NOMO-1 treated with DMSO at 0.1 percent for 48 hours (cell line): Measurements from ENCODE around the gene TCF12.

Source experiments
- DNase-seq: peaks from one replicate; lab custom pipeline; 2025; ENCODE audit not compliant: unreplicated experiment; lab: John Stamatoyannopoulos, UW

TCF12 gene

DNA sequence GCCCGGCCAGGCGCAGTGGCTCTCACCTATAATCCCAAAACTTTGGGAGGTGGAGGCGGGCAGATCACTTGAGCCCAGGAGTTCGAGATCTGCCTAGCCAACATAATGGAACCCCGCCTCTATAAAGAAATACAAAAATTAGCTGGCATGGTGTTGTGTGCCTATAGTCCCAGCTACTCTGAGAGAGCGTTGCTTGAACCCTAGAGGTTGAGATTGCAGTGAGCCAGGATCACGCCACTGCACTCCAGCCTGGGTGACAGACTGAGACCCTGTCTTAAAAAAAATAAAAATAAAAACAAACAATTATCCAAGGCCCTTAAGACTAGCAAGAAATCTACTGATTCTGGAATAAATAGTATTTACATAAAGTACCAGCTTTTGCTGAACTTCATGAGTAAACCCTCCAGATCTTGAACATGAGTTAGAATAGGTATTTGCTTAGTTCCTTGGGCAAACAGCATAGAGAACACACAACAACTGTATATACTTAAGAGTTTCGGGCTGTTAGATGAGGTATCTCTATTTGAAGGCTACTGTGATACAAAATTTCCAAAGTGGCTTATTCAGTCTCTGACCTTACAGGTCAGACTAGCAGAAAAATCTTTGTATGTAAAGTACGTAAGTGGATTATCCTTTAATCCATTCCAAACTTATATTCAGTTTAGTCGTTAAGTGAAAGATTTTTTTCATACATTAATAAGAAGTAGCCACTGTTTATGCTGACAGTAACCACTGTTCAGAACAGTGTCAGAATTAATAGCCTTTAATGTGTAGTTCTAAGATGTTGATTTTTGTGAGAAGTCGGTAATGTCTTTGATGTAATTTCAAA is 286.8 kb downstream of the TCF12 start:
- no peak for DNase-seq

GRCh38 chr15:57205996-57206395 is 287.6 kb downstream of the TCF12 start:
- DNase-seq = no peak

DNA sequence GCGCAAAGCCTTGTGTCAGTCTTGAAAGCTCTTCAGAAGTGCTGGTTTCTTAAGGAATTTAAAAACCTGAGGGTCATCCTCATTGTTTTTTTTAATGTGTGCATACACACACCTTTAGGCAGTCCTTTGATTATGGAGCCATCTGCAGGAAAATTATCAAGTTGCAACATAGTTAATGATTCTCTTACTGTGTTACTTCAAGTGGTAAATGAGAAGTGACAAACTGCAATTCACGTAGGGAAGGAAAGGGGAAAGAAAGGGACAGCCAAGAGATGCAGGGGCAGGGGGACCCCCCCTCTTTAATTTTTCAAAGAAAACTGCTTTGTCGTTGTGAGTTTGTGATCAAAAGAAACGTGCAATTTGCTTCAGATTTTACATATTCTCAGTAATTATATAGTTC is 295.4 kb downstream of the TCF12 start:
- peak; percentile 49 for DNase-seq

DNA sequence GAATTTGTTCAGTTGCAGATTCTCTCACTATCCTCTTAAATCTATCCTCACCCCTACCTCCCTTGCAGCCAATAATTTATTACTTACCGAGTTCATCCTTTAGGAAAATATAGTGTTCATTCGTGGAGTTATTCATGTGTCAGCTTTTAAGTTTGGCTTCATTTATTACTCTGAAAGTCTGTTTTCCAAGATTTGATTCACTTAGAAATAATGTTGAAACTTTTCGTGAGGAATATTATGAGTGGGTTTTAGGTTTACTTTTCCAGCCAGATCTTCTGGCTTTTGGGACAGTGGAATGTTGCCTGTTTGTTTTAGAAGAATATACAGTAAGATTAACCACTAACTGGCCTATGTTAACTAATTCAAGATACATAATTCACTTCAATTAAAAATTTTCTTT is 296.9 kb downstream of the TCF12 start:
- no peak for DNase-seq

DNA sequence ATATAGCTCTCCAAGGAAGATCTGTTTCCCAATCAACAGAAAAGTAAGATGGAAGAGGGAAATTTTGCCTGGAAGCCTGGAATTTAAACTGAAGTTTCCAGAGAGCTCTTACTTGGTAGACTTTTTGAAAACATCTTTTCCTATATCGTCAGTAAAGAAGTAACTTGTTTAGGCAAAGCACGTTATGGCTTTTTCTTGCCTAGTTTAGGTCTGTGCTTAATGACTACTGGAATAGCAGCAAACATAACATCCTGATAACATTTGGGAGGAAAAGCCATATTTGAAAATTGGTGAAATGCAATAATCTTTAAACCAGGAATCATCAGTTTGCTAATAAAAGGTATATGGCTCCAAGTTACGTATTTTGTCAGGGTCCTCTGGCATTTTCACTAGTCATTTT is 297.4 kb downstream of the TCF12 start:
- DNase-seq = no peak

- DNase-seq = no peak
These were observed 297.8 kb downstream of the TCF12 start for GRCh38 chr15:57216288-57216687.

DNA sequence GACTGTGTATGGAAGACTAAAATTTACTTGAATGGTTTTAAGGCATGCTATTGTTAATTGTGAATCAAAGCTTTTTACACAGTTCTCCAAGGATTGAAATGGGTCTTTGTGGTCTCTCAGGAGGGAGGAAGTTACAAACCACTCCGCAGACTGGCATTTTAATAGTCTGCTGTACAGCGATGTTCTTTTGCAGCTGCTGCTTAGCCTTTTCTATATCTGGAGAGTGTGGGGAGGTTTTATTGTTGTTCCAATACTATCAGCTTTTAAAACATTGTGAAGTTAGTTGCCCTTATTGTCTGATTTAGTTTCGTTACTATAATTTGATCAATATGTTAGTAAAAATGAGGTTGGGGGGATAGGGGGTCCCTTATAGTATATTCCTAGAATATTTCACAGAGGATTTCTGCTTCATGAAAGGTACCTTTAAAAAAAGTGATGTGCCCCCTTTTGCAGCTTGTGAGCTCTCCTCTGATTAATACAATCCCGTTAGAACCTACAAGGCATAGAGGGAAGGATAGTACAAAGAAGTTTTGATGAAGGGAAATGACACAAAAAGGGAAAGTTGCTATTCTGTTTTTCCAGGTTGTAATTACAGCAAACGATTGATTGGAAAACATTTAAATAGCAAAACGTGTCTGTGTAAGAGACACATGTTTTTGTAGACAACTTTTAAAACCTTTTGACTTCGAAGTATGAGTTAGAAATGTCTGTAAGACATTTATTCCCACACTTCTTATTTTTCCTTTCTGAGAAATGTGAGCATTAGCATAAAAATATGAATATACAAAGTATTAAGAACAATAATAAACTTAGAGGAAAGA is 299.5 kb downstream of the TCF12 start:
- DNase-seq = peak; percentile 58

DNA sequence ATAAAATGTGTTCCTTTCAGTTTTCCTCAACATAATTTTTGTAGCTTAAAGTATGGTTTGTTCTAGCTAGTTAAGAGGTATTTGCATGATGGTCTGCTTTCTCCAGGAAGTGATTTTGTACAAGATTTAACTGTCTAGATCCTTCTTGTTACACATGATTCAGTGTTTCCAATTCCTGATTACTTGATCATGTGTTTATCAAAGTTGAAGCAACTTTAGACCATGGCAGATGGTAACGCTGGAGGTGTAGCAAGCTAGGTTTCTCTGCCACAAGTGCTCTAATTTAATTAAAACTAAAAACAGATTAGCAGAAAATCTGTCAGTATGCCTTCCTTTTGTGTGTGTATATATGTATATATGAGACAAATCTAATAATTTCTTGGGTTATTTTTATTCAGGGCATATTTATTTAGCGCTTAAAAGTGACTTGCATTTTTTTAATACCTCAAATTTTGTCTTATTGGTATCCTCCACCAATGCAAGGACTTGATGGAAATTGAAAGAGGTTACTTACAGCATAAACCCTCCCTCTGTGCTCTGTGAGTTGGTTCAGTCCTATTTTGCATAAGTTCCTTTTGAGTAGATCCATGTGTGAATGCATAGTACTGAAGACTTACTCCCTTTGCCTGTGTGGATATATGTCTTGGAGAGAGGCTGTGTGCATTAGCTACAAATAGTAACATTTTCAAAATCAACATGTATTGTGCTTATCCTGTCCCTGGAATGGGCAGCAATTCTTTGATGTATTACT is 300.6 kb downstream of the TCF12 start:
- DNase-seq = peak; percentile 51

GRCh38 chr15:57220205-57220604 is 301.8 kb downstream of the TCF12 start:
- DNase-seq = peak; percentile 31

GRCh38 chr15:57221134-57221533 is 302.7 kb downstream of the TCF12 start:
- no peak for DNase-seq

DNA sequence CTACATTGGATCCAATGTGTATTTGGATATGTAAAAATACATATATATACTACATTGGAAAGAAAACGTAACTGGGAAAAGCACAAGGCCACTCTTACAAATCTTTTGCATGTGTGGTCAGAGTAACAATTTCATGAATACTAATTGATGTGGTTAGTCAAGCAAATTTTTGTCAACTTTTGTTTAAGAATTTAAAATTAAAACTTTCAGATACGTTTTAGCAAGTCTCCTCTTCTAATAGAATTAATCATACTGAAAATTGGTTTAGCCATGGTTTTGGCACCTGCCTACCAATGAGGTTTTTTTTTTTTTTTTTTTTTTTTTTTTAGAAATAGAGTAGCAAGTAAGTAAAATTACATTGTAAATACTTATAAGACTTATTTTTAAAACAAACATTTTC is 304.9 kb downstream of the TCF12 start:
- DNase-seq = no peak

GRCh38 chr15:57223887-57224286 is 305.4 kb downstream of the TCF12 start:
- DNase-seq = no peak

GRCh38 chr15:57224664-57225063 is 306.2 kb downstream of the TCF12 start:
- no peak for DNase-seq

GRCh38 chr15:57227166-57227565 is 308.7 kb downstream of the TCF12 start:
- no peak for DNase-seq

DNA sequence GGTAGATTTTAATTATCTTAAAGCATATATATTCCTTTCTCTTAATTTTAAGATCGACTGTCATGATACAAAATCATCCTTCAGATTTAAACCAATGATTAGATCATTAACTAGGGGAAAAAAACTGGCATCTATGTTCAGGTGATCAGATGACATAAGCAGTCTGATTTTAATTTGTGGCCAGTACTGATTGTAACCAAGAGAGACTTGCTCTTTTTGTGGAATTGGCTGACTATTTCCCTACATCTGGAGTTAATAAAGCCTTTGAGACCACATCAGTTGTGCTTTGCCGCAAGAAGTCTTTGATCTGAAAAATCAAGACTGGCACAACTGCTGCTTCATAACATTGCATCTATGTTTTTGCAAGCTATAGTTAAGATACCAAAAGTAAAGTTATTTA is 309.5 kb downstream of the TCF12 start:
- DNase-seq = no peak

DNA sequence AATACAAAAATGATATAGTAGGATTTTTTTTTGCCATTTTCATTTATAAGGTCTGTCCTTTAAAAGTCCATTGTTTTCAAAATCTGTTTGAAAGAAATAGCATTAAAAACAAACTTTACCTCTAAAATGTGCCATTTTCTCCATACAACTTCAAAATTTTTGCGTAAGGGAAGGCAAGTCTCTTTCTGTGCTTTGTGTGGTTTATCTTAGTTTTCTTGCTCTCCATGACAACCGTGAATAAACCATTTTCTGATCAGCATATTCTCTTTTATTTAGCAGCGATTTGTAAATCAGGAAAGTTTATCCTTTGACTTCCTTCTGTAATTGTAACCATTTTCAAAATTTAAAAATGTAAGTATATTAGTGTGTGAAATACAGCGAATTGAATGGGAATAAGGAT is 310.0 kb downstream of the TCF12 start:
- no peak for DNase-seq

DNA sequence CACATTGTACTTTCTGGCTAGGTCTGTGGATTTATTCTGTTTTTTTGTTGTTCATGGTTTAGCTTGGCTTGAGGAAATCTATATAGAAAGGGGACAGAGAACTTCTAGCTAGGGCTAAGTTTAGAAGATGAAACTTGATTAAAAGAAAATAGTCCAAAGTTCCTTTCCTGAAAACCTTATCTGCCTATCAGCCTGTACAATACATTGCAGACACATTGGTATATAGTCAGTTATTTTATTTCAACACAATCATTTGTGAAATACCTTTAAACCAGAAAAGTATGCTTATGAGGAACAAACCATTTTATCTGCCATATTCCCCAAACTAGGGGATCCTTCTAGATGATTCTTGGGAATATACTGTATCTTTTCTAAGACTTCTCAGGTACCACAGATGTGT is 310.6 kb downstream of the TCF12 start:
- DNase-seq = peak; percentile 17

- DNase-seq = no peak
These were observed 313.1 kb downstream of the TCF12 start for GRCh38 chr15:57231559-57231958.

- no peak for DNase-seq
These were observed 315.7 kb downstream of the TCF12 start for GRCh38 chr15:57234156-57234555.

DNA sequence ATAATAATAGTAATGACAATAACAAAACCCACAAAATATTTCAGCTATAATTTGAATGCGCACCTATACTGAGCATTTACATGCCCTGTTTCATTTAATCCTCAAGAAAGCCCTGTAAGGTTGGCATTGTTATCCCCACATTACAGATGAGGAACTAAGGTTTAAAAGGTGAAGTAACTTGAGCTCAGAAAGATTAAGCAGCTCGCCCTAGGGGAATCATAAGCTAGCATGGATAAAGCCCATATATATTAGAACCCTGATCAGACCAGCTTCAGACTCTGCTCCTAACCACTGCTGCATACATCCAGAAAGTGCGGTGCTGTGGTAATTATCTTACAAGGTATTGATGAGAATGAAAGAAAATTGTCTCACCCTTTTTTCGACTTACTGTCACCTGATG is 316.7 kb downstream of the TCF12 start:
- DNase-seq = no peak

- no peak for DNase-seq
These were observed 317.4 kb downstream of the TCF12 start for GRCh38 chr15:57235873-57236272.
